Superior temporal gyrus (tissue), 1 donor: Measurements from ENCODE around the gene H2AZ1.
A peak's percentile ranks its signal among the peaks of the same experiment; 100 is the strongest.
"Not testable (repeated sequence)": the region's sequence is repeated elsewhere in the genome, so short reads cannot be mapped to it uniquely, and the experiment has no call there.

Experiments used
- DNase-seq: peaks from one replicate; pipeline ENCODE4 v3.0.0-alpha.2; 2016; ENCODE audit errors: extremely low spot score

H2AZ1 gene

DNA sequence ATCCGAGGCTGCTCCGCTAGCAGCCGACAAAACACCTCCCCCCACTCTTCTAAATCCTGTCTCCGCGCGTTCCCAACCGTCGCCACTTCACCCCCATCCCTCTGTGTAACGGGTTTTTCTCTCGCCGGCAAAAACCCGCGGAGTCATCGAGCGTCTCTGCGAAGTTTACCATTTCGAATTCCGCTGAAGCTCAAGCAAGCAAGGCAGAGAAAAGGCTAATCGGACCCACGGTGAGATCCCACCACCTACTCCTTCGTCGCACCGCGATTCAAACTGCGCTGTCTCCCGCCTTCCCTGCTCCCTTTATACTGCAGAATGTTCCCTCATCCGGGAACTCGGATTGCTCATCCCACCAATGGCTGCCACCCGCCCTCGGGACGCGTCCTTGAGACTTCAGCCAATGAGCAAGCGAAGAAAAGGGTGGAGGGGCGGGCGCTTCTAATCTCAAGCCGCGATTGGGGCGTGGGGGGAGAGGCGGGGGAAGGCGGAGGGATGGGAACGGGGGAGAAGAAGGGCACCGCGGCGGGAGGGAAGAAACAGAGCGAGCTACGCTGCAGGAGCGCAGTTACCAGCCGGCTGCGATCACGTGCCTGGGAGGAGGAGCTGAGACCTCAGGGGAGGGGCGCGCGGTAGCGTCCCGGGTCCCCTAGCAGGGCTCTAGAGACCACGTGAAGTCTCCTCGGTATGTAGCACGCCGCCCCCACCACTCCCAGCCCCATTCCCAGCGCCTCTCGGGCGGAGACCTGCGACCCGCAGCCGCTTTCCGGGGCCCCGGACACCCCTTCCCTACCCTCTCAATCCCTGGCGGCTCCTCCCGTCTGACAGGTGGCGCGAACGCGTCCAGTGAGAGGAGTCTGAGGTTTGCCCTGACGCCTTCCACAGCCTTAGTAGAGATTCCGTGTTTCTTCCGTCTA is at the start of gene H2AZ1:
TSS of gene H2AZ1 (minus strand) at position 277 of the 914 bp plus-strand sequence. CDS start at position 172, 105 bp downstream.
- peak; percentile 99 for DNase-seq

- DNase-seq: peak; percentile 81
These were observed 48.2 kb upstream of the H2AZ1 start for GRCh38 chr4:99998062-99998867.

DNA sequence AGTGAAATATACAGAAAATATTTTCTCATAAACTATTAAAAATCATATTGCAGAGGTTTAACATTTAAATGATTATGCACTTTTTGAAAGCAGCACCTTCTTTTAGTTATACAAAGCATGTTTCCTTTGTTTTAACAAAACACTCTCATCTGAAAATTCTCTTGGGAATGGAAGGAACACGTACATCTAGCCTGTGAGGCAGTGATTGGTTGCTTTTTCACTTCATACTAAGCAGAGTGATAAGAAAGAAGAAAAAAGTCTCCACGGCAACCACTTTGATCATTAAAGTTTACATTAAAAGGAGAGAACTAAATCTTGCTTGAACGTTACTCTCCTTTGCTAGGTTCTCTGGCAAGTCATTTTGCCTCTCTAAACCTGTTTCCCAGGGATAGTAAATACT is 41.7 kb upstream of the H2AZ1 start:
- no peak for DNase-seq

DNA sequence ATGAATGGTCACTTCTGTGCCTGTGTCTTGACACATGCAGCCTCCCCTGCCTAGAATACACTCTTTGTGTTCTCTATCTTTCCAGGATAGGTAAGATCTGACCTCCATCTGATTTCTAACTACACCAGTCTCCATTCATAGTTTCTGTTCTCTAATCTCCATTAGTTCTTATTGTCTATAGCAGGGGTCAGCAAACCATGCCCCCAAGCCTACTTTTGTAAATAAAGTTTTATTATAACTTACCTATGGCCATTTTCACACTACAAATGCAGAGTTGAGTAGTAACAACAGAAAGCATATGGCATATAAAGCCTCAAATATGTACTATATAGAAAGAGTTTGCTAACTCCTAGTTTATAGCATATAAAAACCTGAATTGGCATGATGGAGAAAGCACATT is 37.6 kb upstream of the H2AZ1 start:
- no peak for DNase-seq

DNA sequence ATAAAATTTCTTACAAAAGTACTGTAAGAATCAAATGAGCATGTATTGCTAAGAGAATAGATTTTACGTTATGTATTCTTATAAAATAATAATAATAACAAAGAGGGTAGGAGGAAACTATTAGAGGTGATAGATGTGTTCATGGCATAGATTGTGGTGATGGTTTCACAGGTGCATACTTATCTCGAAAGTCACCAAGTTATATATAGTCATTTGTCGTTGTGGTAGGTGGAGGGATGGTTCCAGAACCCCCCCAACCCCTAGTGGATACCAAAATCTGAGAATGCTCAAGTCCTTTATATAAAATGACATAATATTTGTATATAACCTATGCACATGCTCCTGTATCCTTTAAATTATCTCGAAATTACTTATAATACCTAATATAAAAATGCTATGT is 36.7 kb upstream of the H2AZ1 start:
- no peak for DNase-seq

- DNase-seq: no peak
These were observed 33.3 kb upstream of the H2AZ1 start for GRCh38 chr4:99983289-99983943.

GRCh38 chr4:99979872-99980271 is 29.8 kb upstream of the H2AZ1 start:
- DNase-seq: no peak

DNA sequence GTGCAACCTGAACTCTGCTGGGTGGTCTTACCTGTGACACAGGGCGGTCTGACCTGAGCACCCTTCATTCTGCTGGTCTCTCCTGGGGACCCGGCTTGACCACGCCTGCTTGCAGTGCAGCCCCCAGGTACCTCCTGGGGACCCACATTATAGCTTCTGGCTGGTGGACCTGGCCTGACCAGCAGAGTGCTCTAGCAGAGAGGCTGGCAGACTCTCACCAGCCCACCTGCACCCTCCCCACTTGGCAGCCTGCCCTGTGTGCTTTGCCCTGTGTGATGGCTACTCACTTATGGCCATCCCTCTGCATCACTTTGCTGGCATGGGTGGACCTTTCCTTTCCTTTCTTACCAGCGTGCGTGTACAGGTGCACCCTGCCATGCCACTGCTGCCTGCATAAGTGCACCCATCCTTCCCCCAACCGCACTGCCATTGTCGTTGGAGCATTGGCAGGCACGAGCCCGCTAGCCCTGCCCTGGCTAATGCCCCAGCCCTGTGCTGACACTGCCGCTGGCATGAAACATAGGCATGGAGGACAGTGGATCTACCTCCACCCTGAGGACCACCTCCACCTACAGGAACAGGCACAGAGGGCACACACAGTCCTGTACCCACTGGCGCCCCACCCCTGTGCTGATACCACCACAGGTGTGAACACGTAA is 21.5 kb upstream of the H2AZ1 start:
- no peak for DNase-seq

DNA sequence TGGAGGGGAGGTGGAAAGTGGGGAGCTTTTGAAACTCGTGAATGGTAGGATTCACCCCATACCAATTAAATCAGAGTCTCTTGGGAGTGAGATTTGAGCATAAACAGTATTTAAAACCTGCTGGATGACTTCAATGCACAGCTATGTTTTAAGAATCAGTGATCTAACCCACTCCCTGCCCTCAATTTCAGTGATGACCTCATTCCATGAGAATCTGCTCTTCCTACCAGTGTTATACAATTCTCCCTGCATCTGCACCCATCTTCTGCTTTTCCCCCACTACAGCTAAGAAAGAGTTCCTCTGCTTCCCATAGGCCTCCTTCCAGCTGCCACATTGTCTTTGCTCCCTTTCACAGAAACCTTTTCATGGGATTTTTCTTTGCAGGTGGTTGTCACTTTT is 18.3 kb upstream of the H2AZ1 start:
- DNase-seq: no peak

GRCh38 chr4:99966692-99967091 is 16.6 kb upstream of the H2AZ1 start:
- DNase-seq: no peak

- DNase-seq: no peak
These were observed 15.7 kb upstream of the H2AZ1 start for GRCh38 chr4:99965674-99966350.

DNA sequence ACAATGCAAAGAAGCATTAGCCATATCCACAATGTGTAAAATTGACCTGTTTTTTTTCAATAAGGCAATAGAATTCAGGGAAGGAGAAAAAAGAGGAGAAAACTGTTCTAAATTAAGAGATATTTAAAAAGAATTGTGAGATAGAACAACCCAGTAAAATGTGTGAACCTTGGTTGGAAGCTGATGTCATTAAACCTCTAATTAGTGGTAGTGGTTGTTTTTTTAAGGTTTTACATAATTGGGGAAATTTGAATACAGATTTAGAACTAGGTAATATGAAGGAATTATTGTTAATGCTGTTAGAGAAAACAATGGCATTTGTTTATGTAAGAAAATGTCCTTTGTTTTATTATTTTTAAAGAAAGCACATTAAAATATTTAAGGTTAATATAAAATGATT is 15.1 kb upstream of the H2AZ1 start:
- no peak for DNase-seq

GRCh38 chr4:99961711-99962110 is 11.6 kb upstream of the H2AZ1 start:
- DNase-seq: no peak

DNA sequence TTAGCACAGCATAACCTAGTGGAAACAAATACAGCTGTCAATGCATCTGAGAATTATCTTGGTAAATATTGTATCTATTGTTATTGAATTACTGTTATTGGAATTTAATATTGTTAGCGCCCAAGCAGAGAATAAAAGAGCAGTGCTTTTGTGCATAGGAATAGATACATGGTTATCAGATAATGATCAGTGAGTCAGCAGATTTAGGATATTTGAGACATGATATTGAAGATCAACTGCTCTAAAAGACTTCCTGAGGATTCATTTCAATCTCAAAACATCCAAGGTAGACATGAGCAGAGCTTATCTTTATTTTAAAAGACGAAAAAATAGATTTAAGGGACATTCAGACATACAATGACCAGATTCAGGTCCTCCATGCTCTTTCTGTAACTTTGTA is 10.6 kb upstream of the H2AZ1 start:
- no peak for DNase-seq

- not testable (repeated sequence) for DNase-seq
These were observed 8.1 kb upstream of the H2AZ1 start for GRCh38 chr4:99958207-99958606.

DNA sequence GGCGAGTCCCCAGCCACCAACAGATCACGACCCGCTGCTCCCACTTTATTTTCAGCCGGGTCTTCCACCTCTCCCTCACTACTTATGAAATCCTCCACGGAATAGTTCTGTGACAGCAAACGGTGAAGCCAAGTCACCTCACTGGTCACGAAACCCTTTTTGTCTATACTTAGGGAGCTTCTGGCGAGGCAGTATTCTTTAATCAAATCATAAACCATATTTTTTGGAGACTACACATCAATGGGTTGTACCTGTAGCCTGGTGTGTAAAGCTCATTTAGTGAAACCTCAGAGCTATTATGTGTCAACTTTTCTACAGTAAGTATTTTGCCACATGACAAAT is 809 bp upstream of the H2AZ1 start:
- DNase-seq: peak; percentile 32

GRCh38 chr4:99949034-99949998 is 759 bp downstream of the H2AZ1 start:
- peak; percentile 98 for DNase-seq

GRCh38 chr4:99947608-99948007 is 2.5 kb downstream of the H2AZ1 start:
- DNase-seq: peak; percentile 23

DNA sequence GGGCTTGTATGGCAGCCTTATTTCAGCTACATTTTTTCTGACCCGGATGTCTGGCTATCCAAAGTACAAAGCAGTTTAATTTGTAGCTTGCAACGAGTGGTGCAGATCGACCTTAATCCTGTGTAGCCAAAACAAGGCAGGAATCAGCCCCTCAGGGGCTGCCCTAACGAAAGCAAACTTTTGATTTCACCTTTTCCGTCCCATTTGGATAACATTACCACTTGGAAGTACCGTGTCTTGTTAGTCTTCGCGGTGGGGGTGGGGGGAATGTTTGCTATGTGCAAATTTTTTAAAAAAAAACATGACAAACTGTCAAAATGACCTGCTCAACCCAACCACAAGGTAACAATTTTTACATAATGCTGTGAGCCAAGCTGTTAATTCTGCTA is 2.9 kb downstream of the H2AZ1 start:
- no peak for DNase-seq
